H7 (cell line): ENCODE measurements around the gene KSR1. TPM values are rescaled to one million over a fixed set of nuclear protein-coding genes. Genes with fewer than 3 reads are reported as not detected.
A peak's percentile ranks its signal among the peaks of the same experiment; 100 is the strongest.

ENCODE experiments used
- DNase-seq: peaks from one replicate; pipeline ENCODE4 v3.0.0; 2012
- H3K27me3 ChIP-seq: 2 replicates; pipeline ENCODE4 v1.6.0; 2011; ENCODE audit warnings: mild to moderate bottlenecking, low read length; ENCODE audit not compliant: control insufficient read depth, insufficient read depth
- H3K36me3 ChIP-seq: replicated peaks from 2 replicates; pipeline ENCODE4 v1.5.1; 2011; ENCODE audit warnings: low read length; ENCODE audit not compliant: control insufficient read depth, insufficient read depth
- H3K4me3 ChIP-seq: 2 replicates; pipeline ENCODE4 v1.5.1; 2011; ENCODE audit warnings: low read depth, mild to moderate bottlenecking, control low read depth, low read length, moderate library complexity; ENCODE audit not compliant: insufficient read depth
- total RNA-seq: library from RNA; depleted of rRNA; stranded (reverse); fragments of >200 nt; shearing (Covaris generic); gene quantifications from 2 replicates; pipeline ENCODE4 v1.2.3, GENCODE V29; 2014

The KSR1 gene
- total RNA-seq, 1 experiment from 2014 or later = 31.2 TPM

DNA sequence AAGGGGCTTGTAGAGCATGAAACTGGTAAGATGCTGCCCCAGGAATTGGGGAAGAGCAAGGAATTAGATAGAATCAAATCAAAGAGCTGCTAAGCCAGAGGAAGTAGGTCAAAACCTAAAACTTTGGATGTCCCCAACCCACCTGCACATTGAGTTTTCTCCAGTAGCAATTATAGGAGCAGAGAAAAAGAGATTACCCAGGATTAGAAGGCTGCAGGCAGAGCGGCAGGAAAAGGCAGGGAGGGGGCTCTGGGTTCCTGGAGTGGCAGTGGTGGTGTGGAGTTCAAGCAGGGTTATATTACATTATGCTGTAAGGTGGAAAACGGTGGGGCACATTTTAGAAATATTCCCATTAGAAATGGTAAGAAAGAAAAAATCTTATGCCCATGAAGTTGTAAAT is 68.3 kb downstream of the KSR1 start:
- no peak overlapping the region for H3K4me3 ChIP-seq
- H3K27me3 ChIP-seq = no peaks in the 10 kb centered on the region
- H3K36me3 ChIP-seq = no peaks in the 10 kb centered on the region
- DNase-seq = no peak

GRCh38 chr17:27525316-27525715 is 69.1 kb downstream of the KSR1 start:
- no peak for DNase-seq
- H3K27me3 ChIP-seq = no peaks in the 10 kb centered on the region

GRCh38 chr17:27525836-27526603 is 69.8 kb downstream of the KSR1 start:
- Histone ChIP-seq H3K36me3 (no peaks in the 10 kb centered on the region), H3K27me3 (no peaks in the 10 kb centered on the region), H3K4me3 (no peak overlapping the region)
- no peak for DNase-seq

More at GRCh38 chr17:27525316-27525715, 69.1 kb downstream of the KSR1 start:
- no peaks in the 10 kb centered on the region for H3K36me3 ChIP-seq
- no peak overlapping the region for H3K4me3 ChIP-seq

DNA sequence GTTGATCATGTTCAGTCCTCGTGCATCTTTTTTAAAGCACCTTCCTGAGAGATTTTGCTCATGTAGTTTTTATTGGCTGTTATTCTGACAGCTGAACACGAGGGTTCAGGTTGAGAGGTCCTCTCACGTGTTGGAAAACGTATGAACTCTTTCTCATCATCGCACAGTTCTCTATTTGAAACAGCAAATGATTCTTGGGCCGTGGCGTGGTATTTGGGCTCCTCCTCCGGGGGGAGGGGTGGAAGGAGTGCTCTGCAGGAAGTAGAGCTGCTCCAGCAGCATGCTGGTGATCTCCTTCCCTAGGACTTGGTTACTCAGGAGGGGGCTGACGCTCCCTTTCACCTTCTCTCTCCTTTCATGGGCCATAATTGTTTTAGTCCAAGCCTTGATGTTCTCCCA is 70.4 kb downstream of the KSR1 start:
- no peak overlapping the region for H3K4me3 ChIP-seq
- H3K27me3 ChIP-seq = no peaks in the 10 kb centered on the region
- peak; percentile 71 for DNase-seq
- H3K36me3 ChIP-seq = no peaks in the 10 kb centered on the region

DNA sequence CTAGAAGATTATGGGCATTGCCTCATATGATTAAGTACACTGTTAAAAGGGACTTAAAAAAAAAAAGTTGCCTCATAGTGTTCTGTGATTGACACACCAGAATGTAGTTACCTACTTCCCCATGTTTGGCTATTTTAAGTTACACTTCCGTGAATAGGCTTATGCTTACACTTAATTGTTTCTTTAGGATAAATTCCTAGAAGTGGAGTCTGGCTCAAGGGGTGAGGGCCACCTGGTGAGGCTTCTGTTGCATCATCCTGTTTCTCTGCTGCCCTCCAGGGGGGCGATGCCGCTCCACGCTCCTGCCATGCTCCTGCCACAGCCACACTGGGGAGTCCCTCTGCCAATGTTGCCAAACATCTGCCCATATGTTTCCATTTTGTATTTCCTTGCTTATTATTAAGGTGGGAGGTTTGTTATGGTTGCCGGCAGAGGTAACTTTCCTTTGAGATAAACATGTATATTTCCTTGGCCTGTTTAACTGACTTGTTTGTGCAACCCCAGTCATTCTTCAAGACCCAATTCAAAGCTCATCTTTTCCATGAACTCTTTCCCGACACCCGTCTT is 73.1 kb downstream of the KSR1 start:
- H3K27me3 ChIP-seq = no peaks in the 10 kb centered on the region
- H3K4me3 ChIP-seq = no peak overlapping the region
- no peaks in the 10 kb centered on the region for H3K36me3 ChIP-seq
- no peak for DNase-seq

DNA sequence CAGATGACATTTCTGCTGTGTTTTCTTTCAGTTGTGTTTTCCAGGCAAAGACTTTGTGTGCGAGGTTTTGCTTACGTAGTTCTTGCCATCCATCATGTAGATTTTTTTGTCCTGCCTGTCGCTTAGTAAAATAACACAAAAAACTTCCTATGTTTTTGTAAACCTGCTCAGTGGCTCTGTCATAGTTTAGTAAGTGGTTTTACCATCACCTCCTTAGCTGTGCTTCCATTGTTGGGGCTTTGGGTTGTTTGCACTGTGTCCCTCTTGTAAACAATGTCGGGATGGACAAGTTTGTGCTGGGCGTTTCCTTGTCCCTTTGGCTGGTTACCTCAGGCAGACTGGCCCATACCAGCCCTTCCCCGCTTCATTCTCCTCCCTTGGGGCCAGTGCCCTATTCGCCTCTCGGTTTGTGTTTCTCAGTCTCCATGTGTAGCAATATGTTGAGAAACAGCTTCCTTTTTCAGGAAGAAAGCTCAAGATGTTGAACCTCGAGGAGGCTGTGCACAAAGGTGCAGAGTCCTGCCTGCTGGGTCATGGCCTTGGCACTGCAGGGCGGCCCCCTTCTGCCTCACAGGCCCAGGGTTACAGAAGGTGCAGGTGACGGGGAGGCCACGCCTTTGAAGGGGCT is 74.6 kb downstream of the KSR1 start:
- H3K4me3 ChIP-seq = no peak overlapping the region
- no peaks in the 10 kb centered on the region for H3K27me3 ChIP-seq
- no peaks in the 10 kb centered on the region for H3K36me3 ChIP-seq
- DNase-seq = no peak

DNA sequence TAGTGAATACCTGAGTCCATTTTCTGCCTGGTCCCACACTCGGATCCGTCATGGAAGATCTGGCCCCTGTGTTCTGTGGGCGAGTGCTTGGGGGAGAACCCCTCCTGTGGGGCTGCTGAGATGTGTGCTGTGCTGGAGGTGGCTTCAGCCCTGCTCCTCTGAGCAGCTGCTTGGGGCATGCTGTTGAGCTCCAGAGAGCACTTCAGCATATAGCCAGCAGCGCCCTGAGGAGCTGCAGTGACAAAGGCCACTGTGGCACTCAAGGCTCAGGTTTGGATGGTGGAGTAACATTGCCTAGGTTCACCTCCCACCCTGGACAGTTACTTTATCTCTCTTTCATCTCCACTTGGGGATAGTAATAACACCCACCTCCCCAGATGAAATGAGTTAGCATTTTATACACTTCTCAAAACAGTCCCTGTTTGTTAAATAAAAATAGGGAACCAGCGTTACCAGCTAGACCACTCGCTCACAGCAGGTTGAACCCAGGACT is 75.3 kb downstream of the KSR1 start:
- H3K4me3 ChIP-seq = no peak overlapping the region
- H3K27me3 ChIP-seq = no peaks in the 10 kb centered on the region
- DNase-seq = no peak
- no peaks in the 10 kb centered on the region for H3K36me3 ChIP-seq

DNA sequence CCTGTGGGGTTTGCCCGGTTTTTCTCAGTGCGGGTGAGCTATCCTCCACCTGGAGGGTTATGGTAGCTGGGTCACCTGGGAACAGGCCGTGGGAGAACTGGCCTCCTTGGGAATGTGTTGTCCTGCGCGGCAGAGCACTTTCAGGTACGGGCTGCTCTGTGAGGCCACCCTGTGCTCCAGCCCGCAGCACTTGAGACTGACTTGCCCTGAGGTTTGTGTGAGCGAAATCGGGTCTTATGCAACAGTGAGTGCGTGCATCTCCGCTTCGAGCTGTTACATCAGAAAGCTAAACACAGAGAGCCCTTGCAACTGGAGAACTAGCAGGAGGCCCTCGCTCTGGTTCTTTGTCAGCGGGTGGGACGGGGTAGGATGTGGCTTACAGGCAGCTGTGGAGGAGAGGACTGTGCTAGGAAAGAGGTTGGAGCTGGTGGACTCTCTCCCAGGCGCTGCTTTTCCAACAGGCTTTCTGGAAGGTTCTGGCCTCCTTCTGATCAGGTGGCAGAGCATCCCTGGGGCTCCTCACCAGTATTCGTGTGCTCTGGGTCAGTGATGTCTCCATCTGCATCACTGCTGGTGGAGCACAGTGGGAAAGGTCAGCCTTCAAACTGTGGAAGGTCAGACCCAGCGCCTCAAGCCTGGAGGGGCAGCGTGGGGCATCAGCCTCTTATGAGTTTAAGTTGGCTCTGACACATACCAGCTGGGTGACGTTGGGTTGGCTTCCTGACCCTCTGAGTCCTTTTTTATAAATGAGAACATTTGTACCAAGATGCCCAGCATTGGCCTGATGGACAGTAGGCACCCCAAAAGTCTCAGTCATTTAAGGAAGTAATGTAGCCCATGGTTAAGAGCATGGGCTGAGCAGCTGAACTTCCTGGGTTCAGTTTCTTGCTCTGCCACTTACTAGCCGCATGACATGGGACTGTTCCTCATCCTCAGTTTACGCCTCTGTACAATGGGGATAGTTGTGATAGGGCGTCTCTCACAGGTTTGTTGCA is 76.3 kb downstream of the KSR1 start:
- Histone ChIP-seq H3K27me3 (no peaks in the 10 kb centered on the region), H3K4me3 (no peak overlapping the region), H3K36me3 (no peaks in the 10 kb centered on the region)
- DNase-seq = no peak

GRCh38 chr17:27533874-27534815 is 77.9 kb downstream of the KSR1 start:
- Histone ChIP-seq H3K36me3 (no peaks in the 10 kb centered on the region), H3K4me3 (no peak overlapping the region), H3K27me3 (no peaks in the 10 kb centered on the region)
- peak; percentile 76 for DNase-seq

- no peaks in the 10 kb centered on the region for H3K36me3 ChIP-seq
- DNase-seq = no peak
- no peak overlapping the region for H3K4me3 ChIP-seq
- H3K27me3 ChIP-seq = no peaks in the 10 kb centered on the region
Observed at GRCh38 chr17:27535178-27535928, 79.1 kb downstream of the KSR1 start.

DNA sequence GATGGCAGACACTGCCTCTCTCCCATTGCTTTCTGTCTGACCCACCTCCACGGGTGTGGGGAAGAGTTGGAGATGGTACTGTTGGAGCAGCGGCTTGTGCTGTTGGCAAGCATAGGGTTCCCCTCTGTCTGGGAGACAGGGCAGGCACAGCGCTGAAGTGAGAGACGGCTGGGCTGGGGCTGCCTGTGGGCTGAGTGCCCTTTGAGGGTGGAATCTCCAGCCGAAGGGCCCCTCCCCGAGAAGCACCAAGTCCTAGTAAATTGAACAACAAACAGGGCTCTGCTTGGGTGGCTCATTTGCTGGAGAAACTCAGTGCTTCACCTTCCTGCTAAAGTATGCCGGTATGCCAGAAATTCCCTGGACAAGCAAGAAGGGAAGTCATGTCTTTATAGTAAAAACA is 79.7 kb downstream of the KSR1 start:
- no peak for DNase-seq
- no peak overlapping the region for H3K4me3 ChIP-seq

GRCh38 chr17:27536781-27537180 is 80.5 kb downstream of the KSR1 start:
- H3K36me3 ChIP-seq = no peaks in the 10 kb centered on the region
- no peak for DNase-seq
- H3K27me3 ChIP-seq = no peaks in the 10 kb centered on the region
- no peak overlapping the region for H3K4me3 ChIP-seq

More for the DNA sequence above, 79.7 kb downstream of the KSR1 start:
- Histone ChIP-seq H3K36me3 (no peaks in the 10 kb centered on the region), H3K27me3 (no peaks in the 10 kb centered on the region)
